HepG2 (cell line): Measurements from ENCODE around the gene NELL1. TPM values are rescaled to one million over a fixed set of nuclear protein-coding genes. Genes with fewer than 3 reads are reported as not detected.

Experiments used
- ATAC-seq: fragments of 200-7000 bp; cut with Tn5 transposase; 3 replicates; pipeline ENCODE4 v1.9.1; 2020; ENCODE audit warnings: mild to moderate bottlenecking, moderate library complexity
- BruUV-seq: library from RNA; stranded (reverse); fragments of 400-500 nt; replicated peaks from 2 replicates; lab custom pipeline; 2021; lab: Mats Ljungman, UMichigan
- CTCF ChIA-PET: fragments of 300-600 bp; formaldehyde crosslinking; extraction: SDS; loops from one replicate; lab custom pipeline; 2021; ENCODE audit warnings: low total read pairs, inconsistent platforms, low intra/inter-chr PET ratio; lab: Yijun Ruan, JAX
- POLR2A ChIA-PET: fragments of 350-600 bp; sonication (Branson Sonifier 250); formaldehyde crosslinking; loops from one replicate; lab custom pipeline; 2020; ENCODE audit warnings: antibody characterized with exemption, inconsistent platforms; lab: Yijun Ruan, JAX
- DNase-seq: peaks from one replicate; pipeline ENCODE4 v3.0.0-alpha.2; 2015; ENCODE audit warnings: low spot score
- FAIRE-seq: peaks from 3 replicates; lab custom pipeline; 2011; peaks lifted over from hg19 to GRCh38; lab: Jason Lieb, UNC
- H2AFZ ChIP-seq: one replicate; pipeline ENCODE4 v1.6.1; 2011; ENCODE audit warnings: low read length, inconsistent platforms
- H3K27ac ChIP-seq: fragments of 300-600 bp; 3 replicates; pipeline ENCODE4 v1.8.0; 2011; ENCODE audit warnings: mixed run types, mild to moderate bottlenecking, mixed read lengths, low read length, inconsistent platforms; ENCODE audit not compliant: insufficient read depth; ENCODE audit errors: extremely low read length
- H3K27me3 ChIP-seq, 2 experiments: fragments of 200-600 bp in 1 of 2; 2 replicates in 1 of 2; 3 replicates in 1 of 2; pipeline versions ENCODE4 v1.6.0 to v1.8.0; 2011; ENCODE audit warnings: low read length in 2 of 2, mild to moderate bottlenecking in 2 of 2, moderate library complexity in 2 of 2, inconsistent platforms in 1 of 2; ENCODE audit not compliant: insufficient read depth in 2 of 2, control insufficient read depth in 1 of 2
- H3K36me3 ChIP-seq, 2 experiments: fragments of 200-600 bp in 1 of 2; replicated peaks in 1 of 2; 2 replicates in 1 of 2; 3 replicates in 1 of 2; pipeline versions ENCODE4 v1.5.1 to v1.8.0; 2011; ENCODE audit warnings: low read length in 2 of 2, inconsistent platforms in 1 of 2; ENCODE audit not compliant: insufficient read depth in 2 of 2, control insufficient read depth in 1 of 2
- H3K4me1 ChIP-seq: 2 replicates; pipeline ENCODE4 v1.5.1; 2012; ENCODE audit warnings: low read length, inconsistent platforms; ENCODE audit not compliant: insufficient read depth
- H3K4me2 ChIP-seq: 2 replicates; pipeline ENCODE4 v1.6.0; 2011; ENCODE audit warnings: low read depth, low read length, inconsistent platforms
- H3K4me3 ChIP-seq, 3 experiments: fragments of 200-600 bp in 1 of 3; sonication (generic), shearing (Covaris generic) in 1 of 3; replicated peaks in 1 of 3; 2 replicates each; pipeline ENCODE4 v1.5.1; 2011 to 2016; ENCODE audit warnings: low read length in 3 of 3, inconsistent platforms in 2 of 3, low read depth in 2 of 3, mild to moderate bottlenecking in 2 of 3, control low read depth in 1 of 3, mixed read lengths in 1 of 3; ENCODE audit not compliant: insufficient read depth in 1 of 3
- H3K79me2 ChIP-seq: one replicate; pipeline ENCODE4 v1.6.1; 2011; ENCODE audit warnings: low read length, inconsistent platforms; ENCODE audit not compliant: insufficient read depth
- H3K9ac ChIP-seq: 2 replicates; pipeline ENCODE4 v1.6.0; 2011; ENCODE audit warnings: mild to moderate bottlenecking, low read depth, low read length, inconsistent platforms; ENCODE audit not compliant: insufficient read depth
- H3K9me3 ChIP-seq: 2 replicates; pipeline ENCODE4 v1.5.1; 2012; ENCODE audit warnings: mild to moderate bottlenecking, low read length
- H4K20me1 ChIP-seq: 2 replicates; pipeline ENCODE4 v1.6.0; 2011; ENCODE audit warnings: inconsistent platforms, mild to moderate bottlenecking, low read length, moderate library complexity; ENCODE audit not compliant: insufficient read depth
- ARNT ChIP-seq: fragments of 450-650 bp; IDR thresholded peaks from 2 replicates; pipeline ENCODE4 v1.6.1; 2017
- CBX1 ChIP-seq: IDR thresholded peaks from one replicate; pipeline ENCODE4 v1.6.1; 2016; ENCODE audit warnings: antibody characterized with exemption, low read depth
- CCAR2 ChIP-seq: fragments of 200-400 bp; formaldehyde crosslinking; optimal IDR thresholded peaks from 2 replicates; pipeline ENCODE3; 2018; ENCODE audit warnings: low read depth, mild to moderate bottlenecking, low read length, moderate library complexity
- FOSL2 ChIP-seq: sonication (generic); formaldehyde crosslinking; IDR thresholded peaks from 2 replicates; pipeline ENCODE4 v1.4.0; 2020; ENCODE audit warnings: missing genetic modification reagents
- KLF13 ChIP-seq: sonication (generic); formaldehyde crosslinking; IDR thresholded peaks from 2 replicates; pipeline ENCODE4 v1.4.0; 2020; ENCODE audit warnings: mild to moderate bottlenecking, missing genetic modification reagents
- PHF5A ChIP-seq: IDR thresholded peaks from one replicate; pipeline ENCODE4 v1.6.1; 2018; ENCODE audit warnings: low read depth, missing genetic modification reagents; ENCODE audit not compliant: unreplicated experiment
- SAFB2 ChIP-seq: sonication (generic); formaldehyde crosslinking; IDR thresholded peaks from 2 replicates; pipeline ENCODE4 v1.5.1; 2020; ENCODE audit warnings: missing genetic modification reagents, low read depth, mild to moderate bottlenecking, borderline replicate concordance
- TFDP1 ChIP-seq: IDR thresholded peaks from 2 replicates; pipeline ENCODE4 v1.6.1; 2016; ENCODE audit warnings: missing compliant biosample characterization, missing genetic modification reagents, borderline replicate concordance
- XBP1 ChIP-seq: sonication (generic); formaldehyde crosslinking; IDR thresholded peaks from 2 replicates; pipeline ENCODE4 v1.5.0; 2020; ENCODE audit warnings: missing genetic modification reagents
- ZNF253 ChIP-seq: sonication (generic); formaldehyde crosslinking; IDR thresholded peaks from 2 replicates; pipeline ENCODE4 v1.8.0; 2022; ENCODE audit warnings: mild to moderate bottlenecking, missing genetic modification reagents, borderline replicate concordance
- ZNF75D ChIP-seq: sonication (generic); formaldehyde crosslinking; IDR thresholded peaks from 2 replicates; pipeline ENCODE4 v1.8.1; 2023; ENCODE audit warnings: missing genetic modification reagents, mild to moderate bottlenecking, borderline replicate concordance
- ZNF83 ChIP-seq: sonication (generic); formaldehyde crosslinking; IDR thresholded peaks from 2 replicates; pipeline ENCODE4 v1.4.0; 2020; ENCODE audit warnings: missing genetic modification reagents, mild to moderate bottlenecking, borderline replicate concordance
- WGBS: methylation state at CpG from one replicate; pipeline ENCODE4 v1.1.6; 2017; ENCODE audit warnings: low lambda C conversion rate; 5-methylcytosine and 5-hydroxymethylcytosine counted together
- in situ Hi-C: cut with HindIII; loops from 2 replicates; pipeline ENCODE4 v1.10.0; 2017; ENCODE audit warnings: low pct_unique_long_range_greater_than_20kb; ENCODE audit not compliant: extremely low pct_ligation_motif_present
- intact Hi-C: fragments of 100-400 bp; cut with micrococcal nuclease; formaldehyde crosslinking; loops from one replicate; pipeline ENCODE4 v1.10.0; 2022; ENCODE audit not compliant: unreplicated experiment
- polyA plus RNA-seq, 8 experiments: library from polyadenylated mRNA; depleted of rRNA in 3 of 8; stranded (reverse) in 7 of 8; unstranded in 1 of 8; fragments of >200 nt; fragmentation: Illumina TruSeq in 4 of 8; extraction: Trizol in 4 of 8; gene quantifications; 2 replicates each; pipeline versions ENCODE4 v1.2.1 to v1.2.3, GENCODE V29; 2011 to 2016; ENCODE audit warnings: low read depth in 4 of 8, missing spikeins in 1 of 8, mixed read lengths in 1 of 8; ENCODE audit not compliant: insufficient read depth in 1 of 8
- total RNA-seq, 5 experiments: library from RNA; depleted of rRNA; stranded (reverse); fragments of >200 nt; fragmentation: Illumina TruSeq; extraction: Trizol; gene quantifications; 2 replicates each; pipeline ENCODE4 v1.2.3, GENCODE V29; 2016; ENCODE audit warnings: low read depth in 1 of 5

NELL1 gene
- total and polyA plus RNA-seq, 2 of the 13 experiments (the other 11 are each of a cell fraction or from before 2014, with no cell fraction given), result not detected

GRCh38 chr11:21174781-21175180 lies 505.4 kb downstream of the NELL1 start:
- intact Hi-C loops (no loop called here), in situ Hi-C loops (no loop called here)
- DNase-seq (no peak), ATAC-seq (no peak), FAIRE-seq (no peak)
- ChIA-PET CTCF (no interaction called here), POLR2A (no interaction called here)
- no peak overlapping the region for H3K4me3 ChIP-seq
- H4K20me1 ChIP-seq, result no peaks in the 10 kb centered on the region
- H3K4me1 ChIP-seq, result no peaks in the 10 kb centered on the region
- H3K79me2 ChIP-seq, result no peaks in the 10 kb centered on the region
- no peak overlapping the region for H3K9ac ChIP-seq
- no peaks in the 10 kb centered on the region for H3K36me3 ChIP-seq
- H3K27ac ChIP-seq, result no peak overlapping the region
- no TSS peak for BruUV-seq
- TF ChIP-seq ZNF253 (CRISPR knock-in tag), result no peak
- TF ChIP-seq FOSL2 (CRISPR knock-in tag), result no peak
- TF ChIP-seq CBX1, result no peak
- no peak for TF ChIP-seq XBP1
- TF ChIP-seq ARNT, result no peak
- TF ChIP-seq PHF5A (CRISPR knock-in tag), result no peak
- TF ChIP-seq ZNF75D (CRISPR knock-in tag), result no peak
- no peak for TF ChIP-seq TFDP1 (CRISPR knock-in tag)
- no peak for TF ChIP-seq SAFB2
- no peak for TF ChIP-seq CCAR2
- no peak for TF ChIP-seq KLF13
- no peak for TF ChIP-seq ZNF83 (CRISPR knock-in tag)
- H3K9me3 ChIP-seq, result no peaks in the 10 kb centered on the region
- H3K4me2 ChIP-seq, result no peak overlapping the region
- 3% methylated on average over 2 of the region's 2 CpGs for WGBS
- no peaks in the 10 kb centered on the region for H3K27me3 ChIP-seq
- H2AFZ ChIP-seq, result no peak overlapping the region
